HCT116 (cell line): ENCODE data around the gene INPP5E.

ENCODE experiments used
- POLR2A ChIP-seq: IDR thresholded peaks from 2 replicates; pipeline ENCODE4 v1.7.0; 2011; ENCODE audit warnings: borderline replicate concordance; ENCODE audit not compliant: insufficient read depth, insufficient read length; ENCODE audit errors: extremely low read depth
- TF ChIP-seq, protein P1 (sequence below): IDR thresholded peaks from 2 replicates; pipeline ENCODE4 v1.6.1; 2012; ENCODE audit warnings: low read depth

- TF ChIP-seq POLR2A = no peak
- TF ChIP-seq, protein P1, sequence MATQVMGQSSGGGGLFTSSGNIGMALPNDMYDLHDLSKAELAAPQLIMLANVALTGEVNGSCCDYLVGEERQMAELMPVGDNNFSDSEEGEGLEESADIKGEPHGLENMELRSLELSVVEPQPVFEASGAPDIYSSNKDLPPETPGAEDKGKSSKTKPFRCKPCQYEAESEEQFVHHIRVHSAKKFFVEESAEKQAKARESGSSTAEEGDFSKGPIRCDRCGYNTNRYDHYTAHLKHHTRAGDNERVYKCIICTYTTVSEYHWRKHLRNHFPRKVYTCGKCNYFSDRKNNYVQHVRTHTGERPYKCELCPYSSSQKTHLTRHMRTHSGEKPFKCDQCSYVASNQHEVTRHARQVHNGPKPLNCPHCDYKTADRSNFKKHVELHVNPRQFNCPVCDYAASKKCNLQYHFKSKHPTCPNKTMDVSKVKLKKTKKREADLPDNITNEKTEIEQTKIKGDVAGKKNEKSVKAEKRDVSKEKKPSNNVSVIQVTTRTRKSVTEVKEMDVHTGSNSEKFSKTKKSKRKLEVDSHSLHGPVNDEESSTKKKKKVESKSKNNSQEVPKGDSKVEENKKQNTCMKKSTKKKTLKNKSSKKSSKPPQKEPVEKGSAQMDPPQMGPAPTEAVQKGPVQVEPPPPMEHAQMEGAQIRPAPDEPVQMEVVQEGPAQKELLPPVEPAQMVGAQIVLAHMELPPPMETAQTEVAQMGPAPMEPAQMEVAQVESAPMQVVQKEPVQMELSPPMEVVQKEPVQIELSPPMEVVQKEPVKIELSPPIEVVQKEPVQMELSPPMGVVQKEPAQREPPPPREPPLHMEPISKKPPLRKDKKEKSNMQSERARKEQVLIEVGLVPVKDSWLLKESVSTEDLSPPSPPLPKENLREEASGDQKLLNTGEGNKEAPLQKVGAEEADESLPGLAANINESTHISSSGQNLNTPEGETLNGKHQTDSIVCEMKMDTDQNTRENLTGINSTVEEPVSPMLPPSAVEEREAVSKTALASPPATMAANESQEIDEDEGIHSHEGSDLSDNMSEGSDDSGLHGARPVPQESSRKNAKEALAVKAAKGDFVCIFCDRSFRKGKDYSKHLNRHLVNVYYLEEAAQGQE = no peak
Observed at GRCh38 chr9:136398286-136398685, 41.4 kb downstream of the INPP5E start.
